GM12878 (cell line): ENCODE measurements around the gene UBAC2. TPM values are rescaled to one million over a fixed set of nuclear protein-coding genes. Genes with fewer than 3 reads are reported as not detected.

Experiments used
- ATAC-seq: fragments of 200-7000 bp; cut with Tn5 transposase; 3 replicates; pipeline ENCODE4 v1.9.1; 2020; ENCODE audit warnings: mild to moderate bottlenecking, moderate library complexity
- BruUV-seq: library from RNA; stranded (reverse); fragments of 400-500 nt; replicated peaks from 2 replicates; lab custom pipeline; 2021; lab: Mats Ljungman, UMichigan
- CTCF ChIA-PET: fragments of 300-600 bp; sonication (Branson Sonifier 250); formaldehyde crosslinking; extraction: SDS; loops from one replicate; lab custom pipeline; 2021; ENCODE audit warnings: inconsistent platforms; lab: Yijun Ruan, JAX
- POLR2A ChIA-PET: fragments of 350-600 bp; formaldehyde crosslinking; extraction: SDS; loops from one replicate; lab custom pipeline; 2021; ENCODE audit warnings: inconsistent platforms; lab: Charles Lee
- RAD21 ChIA-PET: fragments of 300-600 bp; sonication (Branson Sonifier 250); formaldehyde crosslinking; loops from one replicate; lab custom pipeline; 2023; ENCODE audit warnings: antibody characterized with exemption; ENCODE audit not compliant: unreplicated experiment; lab: Charles Lee
- SMC1A ChIA-PET: fragments of 300-600 bp; sonication (Branson Sonifier 250); formaldehyde crosslinking; loops from one replicate; lab custom pipeline; 2023; ENCODE audit not compliant: unreplicated experiment, uncharacterized antibody; lab: Charles Lee
- DNase-seq: peaks from one replicate; pipeline ENCODE4 v3.0.0-alpha.2; 2011; ENCODE audit warnings: low read depth, low spot score
- FAIRE-seq: peaks from 3 replicates; lab custom pipeline; 2011; peaks lifted over from hg19 to GRCh38; lab: Jason Lieb, UNC
- H2AFZ ChIP-seq: 2 replicates; pipeline ENCODE4 v1.6.0; 2011; ENCODE audit warnings: low read depth, low read length, control low read depth; ENCODE audit not compliant: control insufficient read depth
- H3K27ac ChIP-seq: 2 replicates; pipeline ENCODE4 v1.5.1; 2011; ENCODE audit warnings: control low read depth; ENCODE audit not compliant: control insufficient read depth, insufficient read depth
- H3K27me3 ChIP-seq, 2 experiments: replicated peaks in 1 of 2; 2 replicates each; pipeline versions ENCODE4 v1.6.0 to v1.6.1; 2011; ENCODE audit warnings: low read length in 1 of 2; ENCODE audit not compliant: control insufficient read depth in 2 of 2, insufficient read depth in 2 of 2
- H3K36me3 ChIP-seq, 2 experiments: 2 replicates each; pipeline ENCODE4 v1.5.1; 2011; ENCODE audit warnings: low read length in 1 of 2; ENCODE audit not compliant: control insufficient read depth in 2 of 2, insufficient read depth in 2 of 2
- H3K4me1 ChIP-seq: 2 replicates; pipeline ENCODE4 v1.6.1; 2011; ENCODE audit warnings: mild to moderate bottlenecking, low read length, moderate library complexity, mixed read lengths; ENCODE audit not compliant: control insufficient read depth, insufficient read depth
- H3K4me2 ChIP-seq: 2 replicates; pipeline ENCODE4 v1.6.0; 2011; ENCODE audit warnings: control low read depth; ENCODE audit not compliant: control insufficient read depth, insufficient read depth
- H3K4me3 ChIP-seq: fragments of 200-600 bp; sonication (generic); 2 replicates; pipeline ENCODE4 v1.5.1; 2016
- H3K79me2 ChIP-seq: 2 replicates; pipeline ENCODE4 v1.6.0; 2011; ENCODE audit warnings: low read length; ENCODE audit not compliant: control insufficient read depth, insufficient read depth
- H3K9ac ChIP-seq: 2 replicates; pipeline ENCODE4 v1.8.0; 2011; ENCODE audit warnings: low read length, control low read depth, mixed read lengths; ENCODE audit not compliant: control insufficient read depth, insufficient read depth
- H3K9me3 ChIP-seq: replicated peaks from 3 replicates; pipeline ENCODE4 v1.5.1; 2011; ENCODE audit warnings: mild to moderate bottlenecking, low read length; ENCODE audit not compliant: control insufficient read depth, insufficient read depth
- H4K20me1 ChIP-seq: 2 replicates; pipeline ENCODE4 v1.6.0; 2011; ENCODE audit not compliant: control insufficient read depth, insufficient read depth
- IRF4 ChIP-seq: IDR thresholded peaks from 2 replicates; pipeline ENCODE4 v1.6.1; 2011; ENCODE audit warnings: low read depth, low read length
- MEF2A ChIP-seq: IDR thresholded peaks from 2 replicates; pipeline ENCODE4 v1.6.1; 2011; ENCODE audit warnings: low read depth, mild to moderate bottlenecking, low read length, moderate library complexity; ENCODE audit not compliant: insufficient read depth
- PML ChIP-seq: IDR thresholded peaks from 2 replicates; pipeline ENCODE4 v1.6.1; 2012; ENCODE audit warnings: low read length, inconsistent platforms
- RAD21 ChIP-seq: IDR thresholded peaks from 2 replicates; pipeline ENCODE4 v1.6.1; 2011; ENCODE audit warnings: mild to moderate bottlenecking, low read depth, low read length, moderate library complexity; ENCODE audit not compliant: insufficient read depth
- RCOR1 ChIP-seq: conservative IDR thresholded peaks from 2 replicates; pipeline ENCODE4 v1.6.1; 2012; ENCODE audit warnings: low read depth, low read length, improper control_type of control experiment
- TAF1 ChIP-seq: IDR thresholded peaks from 2 replicates; pipeline ENCODE4 v1.6.1; 2011; ENCODE audit warnings: mild to moderate bottlenecking, low read depth, low read length, borderline replicate concordance
- ZNF24 ChIP-seq: fragments of 450-650 bp; IDR thresholded peaks from 2 replicates; pipeline ENCODE4 v1.6.1; 2017; ENCODE audit warnings: antibody characterized with exemption, mild to moderate bottlenecking
- ZNF274 ChIP-seq: IDR thresholded peaks from one replicate; pipeline ENCODE4 v1.8.0; 2011; ENCODE audit not compliant: insufficient read length, insufficient read depth
- ZSCAN29 ChIP-seq: fragments of 450-650 bp; IDR thresholded peaks from 2 replicates; pipeline ENCODE4 v1.6.1; 2017; ENCODE audit warnings: mild to moderate bottlenecking, moderate library complexity
- WGBS: methylation state at CpG from one replicate; pipeline ENCODE4 v1.1.6; 2016; ENCODE audit warnings: low lambda C conversion rate; ENCODE audit not compliant: insufficient replicate concordance, insufficient coverage; ENCODE audit errors: missing lambda C conversion rate; 5-methylcytosine and 5-hydroxymethylcytosine counted together
- in situ Hi-C: fragments of 300-500 bp; cut with MboI; formaldehyde crosslinking; loops from 9 replicates; pipeline ENCODE4 v1.14.3; 2018; ENCODE audit warnings: mixed read lengths
- intact Hi-C: fragments of 100-400 bp; cut with micrococcal nuclease; formaldehyde crosslinking; loops from one replicate; pipeline ENCODE4 v1.14.2; 2022; ENCODE audit not compliant: unreplicated experiment
- polyA plus RNA-seq, 11 experiments: library from polyadenylated mRNA; depleted of rRNA in 4 of 11; unstranded in 6 of 11; stranded (reverse) in 5 of 11; fragments of >200 nt; fragmentation: Nextera tagmentation in 4 of 11; fragmentation: Illumina TruSeq in 1 of 11; extraction: Ambion mirVana in 4 of 11; extraction: Trizol in 1 of 11; gene quantifications; 1 replicate in 1 of 11; 2 replicates in 10 of 11; pipeline versions ENCODE4 v1.2.1 to v1.2.3, GENCODE V29; 2011 to 2016; ENCODE audit warnings: inconsistent platforms in 2 of 11, missing spikeins in 2 of 11, low read depth in 1 of 11
- total RNA-seq, 4 experiments: library from RNA; depleted of rRNA in 3 of 4; stranded (reverse); fragments of >200 nt in 3 of 4; fragmentation: Illumina TruSeq in 1 of 4; extraction: Trizol in 1 of 4; gene quantifications; 2 replicates each; pipeline versions ENCODE4 v1.2.1 to v1.2.3, GENCODE V29; 2013 to 2021
- TF ChIP-seq, protein P1 (sequence below): fragments of 450-650 bp; IDR thresholded peaks from 2 replicates; pipeline ENCODE4 v1.6.1; 2017; ENCODE audit warnings: mild to moderate bottlenecking, moderate library complexity
- TF ChIP-seq, protein P2 (sequence below): fragments of 450-650 bp; IDR thresholded peaks from 2 replicates; pipeline ENCODE4 v1.6.1; 2017; ENCODE audit warnings: mild to moderate bottlenecking
- TF ChIP-seq, protein P3 (sequence below): fragments of 450-650 bp; IDR thresholded peaks from 2 replicates; pipeline ENCODE4 v1.6.1; 2014; ENCODE audit warnings: mild to moderate bottlenecking

UBAC2 gene
- total and polyA plus RNA-seq, 10 of the 15 experiments (the other 5 are each of a cell fraction or from before 2014, with no cell fraction given): 3.0 to 54.6 (median 17.4) TPM

DNA sequence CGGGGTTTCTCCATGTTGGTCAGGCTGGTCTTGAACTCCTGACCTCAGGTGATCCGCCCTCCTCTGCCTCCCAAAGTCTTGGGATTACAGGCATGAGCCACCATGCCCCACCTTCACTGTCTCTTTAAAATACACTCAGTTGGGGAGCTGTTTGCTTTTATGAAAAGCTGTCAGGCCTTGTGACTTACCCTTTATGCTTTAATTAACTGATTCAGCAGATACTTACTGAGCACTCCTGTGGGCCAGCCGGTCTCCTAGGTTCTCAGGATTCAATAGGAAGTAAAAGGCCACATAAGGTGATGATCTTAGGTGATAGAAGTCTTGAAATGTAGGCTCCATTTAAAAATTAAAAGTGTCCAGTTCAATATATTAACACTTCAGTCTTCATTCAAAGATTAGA, 7.5 kb downstream of the UBAC2 start (continued):
- TF ChIP-seq, protein P1, sequence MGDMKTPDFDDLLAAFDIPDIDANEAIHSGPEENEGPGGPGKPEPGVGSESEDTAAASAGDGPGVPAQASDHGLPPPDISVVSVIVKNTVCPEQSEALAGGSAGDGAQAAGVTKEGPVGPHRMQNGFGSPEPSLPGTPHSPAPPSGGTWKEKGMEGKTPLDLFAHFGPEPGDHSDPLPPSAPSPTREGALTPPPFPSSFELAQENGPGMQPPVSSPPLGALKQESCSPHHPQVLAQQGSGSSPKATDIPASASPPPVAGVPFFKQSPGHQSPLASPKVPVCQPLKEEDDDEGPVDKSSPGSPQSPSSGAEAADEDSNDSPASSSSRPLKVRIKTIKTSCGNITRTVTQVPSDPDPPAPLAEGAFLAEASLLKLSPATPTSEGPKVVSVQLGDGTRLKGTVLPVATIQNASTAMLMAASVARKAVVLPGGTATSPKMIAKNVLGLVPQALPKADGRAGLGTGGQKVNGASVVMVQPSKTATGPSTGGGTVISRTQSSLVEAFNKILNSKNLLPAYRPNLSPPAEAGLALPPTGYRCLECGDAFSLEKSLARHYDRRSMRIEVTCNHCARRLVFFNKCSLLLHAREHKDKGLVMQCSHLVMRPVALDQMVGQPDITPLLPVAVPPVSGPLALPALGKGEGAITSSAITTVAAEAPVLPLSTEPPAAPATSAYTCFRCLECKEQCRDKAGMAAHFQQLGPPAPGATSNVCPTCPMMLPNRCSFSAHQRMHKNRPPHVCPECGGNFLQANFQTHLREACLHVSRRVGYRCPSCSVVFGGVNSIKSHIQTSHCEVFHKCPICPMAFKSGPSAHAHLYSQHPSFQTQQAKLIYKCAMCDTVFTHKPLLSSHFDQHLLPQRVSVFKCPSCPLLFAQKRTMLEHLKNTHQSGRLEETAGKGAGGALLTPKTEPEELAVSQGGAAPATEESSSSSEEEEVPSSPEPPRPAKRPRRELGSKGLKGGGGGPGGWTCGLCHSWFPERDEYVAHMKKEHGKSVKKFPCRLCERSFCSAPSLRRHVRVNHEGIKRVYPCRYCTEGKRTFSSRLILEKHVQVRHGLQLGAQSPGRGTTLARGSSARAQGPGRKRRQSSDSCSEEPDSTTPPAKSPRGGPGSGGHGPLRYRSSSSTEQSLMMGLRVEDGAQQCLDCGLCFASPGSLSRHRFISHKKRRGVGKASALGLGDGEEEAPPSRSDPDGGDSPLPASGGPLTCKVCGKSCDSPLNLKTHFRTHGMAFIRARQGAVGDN: no peak

DNA sequence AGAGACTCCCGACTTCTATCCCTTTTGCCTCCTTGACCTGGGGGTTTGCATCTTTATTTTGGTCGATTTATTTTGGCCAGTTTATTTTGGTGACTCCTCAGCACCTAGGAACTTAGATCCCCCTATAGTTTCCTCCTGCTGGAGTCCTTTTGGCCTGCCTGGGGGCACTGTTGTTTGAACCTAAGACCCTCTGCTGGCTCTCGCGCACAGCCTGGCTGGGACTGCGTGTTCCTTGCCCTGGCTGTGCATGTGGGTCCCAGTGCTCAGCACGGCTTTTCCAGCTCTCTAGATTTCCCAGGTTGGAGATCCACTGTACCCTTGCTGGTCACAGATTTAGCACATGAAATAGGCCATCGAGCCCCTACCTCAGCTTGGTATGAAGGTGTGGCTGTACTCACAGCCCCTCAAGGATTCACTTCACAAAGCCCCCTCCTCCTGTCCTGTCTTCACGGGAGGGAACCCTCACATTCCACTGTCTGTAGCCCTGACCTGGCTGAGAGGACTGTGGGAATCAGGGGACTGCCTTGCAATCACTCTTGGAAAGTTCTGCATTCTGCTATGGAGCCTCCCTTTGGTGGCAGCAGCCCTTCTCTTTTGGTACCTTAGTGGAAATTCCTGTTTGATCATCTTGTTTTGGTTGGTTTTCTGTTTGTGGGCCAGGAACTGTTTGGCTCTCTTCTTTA, 8.3 kb downstream of the UBAC2 start:
- in situ Hi-C loops (no loop called here), intact Hi-C loops (no loop called here)
- Histone ChIP-seq H3K9me3 (no peaks in the 10 kb centered on the region), H3K27ac (no peak overlapping the region), H3K27me3 (no peaks in the 10 kb centered on the region), H3K9ac (no peak overlapping the region), H3K4me2 (no peak overlapping the region), H3K4me3 (no peak overlapping the region), H3K36me3 (peaks cover 0 to 6% of the 10 kb centered on the region in 2 experiments; a peak in 1 of 4 replicates), H3K79me2 (peaks cover 47% of the 10 kb centered on the region), H4K20me1 (peaks cover 22% of the 10 kb centered on the region), H3K4me1 (peaks cover 26% of the 10 kb centered on the region), H2AFZ (no peak overlapping the region)
- no peak for ATAC-seq
- BruUV-seq: no TSS peak
- ChIA-PET CTCF (interaction anchor here (0.7 kb wide), 1 partner anchor 33 kb away, joined by 3 read pairs; no protein-coding TSS in a partner anchor), SMC1A (no interaction called here), RAD21 (no interaction called here), POLR2A (no interaction called here)
- no peak for FAIRE-seq
- DNase-seq: no peak
- WGBS: 83% methylated on average over 8 of the region's 8 CpGs
- TF ChIP-seq ZNF24: no peak
- TF ChIP-seq, protein P2, sequence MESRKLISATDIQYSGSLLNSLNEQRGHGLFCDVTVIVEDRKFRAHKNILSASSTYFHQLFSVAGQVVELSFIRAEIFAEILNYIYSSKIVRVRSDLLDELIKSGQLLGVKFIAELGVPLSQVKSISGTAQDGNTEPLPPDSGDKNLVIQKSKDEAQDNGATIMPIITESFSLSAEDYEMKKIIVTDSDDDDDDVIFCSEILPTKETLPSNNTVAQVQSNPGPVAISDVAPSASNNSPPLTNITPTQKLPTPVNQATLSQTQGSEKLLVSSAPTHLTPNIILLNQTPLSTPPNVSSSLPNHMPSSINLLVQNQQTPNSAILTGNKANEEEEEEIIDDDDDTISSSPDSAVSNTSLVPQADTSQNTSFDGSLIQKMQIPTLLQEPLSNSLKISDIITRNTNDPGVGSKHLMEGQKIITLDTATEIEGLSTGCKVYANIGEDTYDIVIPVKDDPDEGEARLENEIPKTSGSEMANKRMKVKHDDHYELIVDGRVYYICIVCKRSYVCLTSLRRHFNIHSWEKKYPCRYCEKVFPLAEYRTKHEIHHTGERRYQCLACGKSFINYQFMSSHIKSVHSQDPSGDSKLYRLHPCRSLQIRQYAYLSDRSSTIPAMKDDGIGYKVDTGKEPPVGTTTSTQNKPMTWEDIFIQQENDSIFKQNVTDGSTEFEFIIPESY: no peak
- TF ChIP-seq ZSCAN29: no peak
- TF ChIP-seq IRF4: no peak
- no peak for TF ChIP-seq PML
- TF ChIP-seq ZNF274: no peak
- no peak for TF ChIP-seq TAF1
- no peak for TF ChIP-seq RCOR1
- TF ChIP-seq MEF2A: no peak
- no peak for TF ChIP-seq RAD21
- TF ChIP-seq, protein P3, sequence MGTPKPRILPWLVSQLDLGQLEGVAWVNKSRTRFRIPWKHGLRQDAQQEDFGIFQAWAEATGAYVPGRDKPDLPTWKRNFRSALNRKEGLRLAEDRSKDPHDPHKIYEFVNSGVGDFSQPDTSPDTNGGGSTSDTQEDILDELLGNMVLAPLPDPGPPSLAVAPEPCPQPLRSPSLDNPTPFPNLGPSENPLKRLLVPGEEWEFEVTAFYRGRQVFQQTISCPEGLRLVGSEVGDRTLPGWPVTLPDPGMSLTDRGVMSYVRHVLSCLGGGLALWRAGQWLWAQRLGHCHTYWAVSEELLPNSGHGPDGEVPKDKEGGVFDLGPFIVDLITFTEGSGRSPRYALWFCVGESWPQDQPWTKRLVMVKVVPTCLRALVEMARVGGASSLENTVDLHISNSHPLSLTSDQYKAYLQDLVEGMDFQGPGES: no peak
